HG03280 (cell line): ENCODE results near the gene ZNRD2.
"Not testable (repeated sequence)": the region's sequence is repeated elsewhere in the genome, so short reads cannot be mapped to it uniquely, and the experiment has no call there.

Experiments
- ATAC-seq: cut with Tn5 transposase; IDR thresholded peaks from one replicate; pipeline ENCODE4 v1.9.1; 2021; ENCODE audit warnings: mild to moderate bottlenecking, moderate library complexity; ENCODE audit not compliant: unreplicated experiment

Gene ZNRD2, protein sequence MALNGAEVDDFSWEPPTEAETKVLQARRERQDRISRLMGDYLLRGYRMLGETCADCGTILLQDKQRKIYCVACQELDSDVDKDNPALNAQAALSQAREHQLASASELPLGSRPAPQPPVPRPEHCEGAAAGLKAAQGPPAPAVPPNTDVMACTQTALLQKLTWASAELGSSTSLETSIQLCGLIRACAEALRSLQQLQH

DNA sequence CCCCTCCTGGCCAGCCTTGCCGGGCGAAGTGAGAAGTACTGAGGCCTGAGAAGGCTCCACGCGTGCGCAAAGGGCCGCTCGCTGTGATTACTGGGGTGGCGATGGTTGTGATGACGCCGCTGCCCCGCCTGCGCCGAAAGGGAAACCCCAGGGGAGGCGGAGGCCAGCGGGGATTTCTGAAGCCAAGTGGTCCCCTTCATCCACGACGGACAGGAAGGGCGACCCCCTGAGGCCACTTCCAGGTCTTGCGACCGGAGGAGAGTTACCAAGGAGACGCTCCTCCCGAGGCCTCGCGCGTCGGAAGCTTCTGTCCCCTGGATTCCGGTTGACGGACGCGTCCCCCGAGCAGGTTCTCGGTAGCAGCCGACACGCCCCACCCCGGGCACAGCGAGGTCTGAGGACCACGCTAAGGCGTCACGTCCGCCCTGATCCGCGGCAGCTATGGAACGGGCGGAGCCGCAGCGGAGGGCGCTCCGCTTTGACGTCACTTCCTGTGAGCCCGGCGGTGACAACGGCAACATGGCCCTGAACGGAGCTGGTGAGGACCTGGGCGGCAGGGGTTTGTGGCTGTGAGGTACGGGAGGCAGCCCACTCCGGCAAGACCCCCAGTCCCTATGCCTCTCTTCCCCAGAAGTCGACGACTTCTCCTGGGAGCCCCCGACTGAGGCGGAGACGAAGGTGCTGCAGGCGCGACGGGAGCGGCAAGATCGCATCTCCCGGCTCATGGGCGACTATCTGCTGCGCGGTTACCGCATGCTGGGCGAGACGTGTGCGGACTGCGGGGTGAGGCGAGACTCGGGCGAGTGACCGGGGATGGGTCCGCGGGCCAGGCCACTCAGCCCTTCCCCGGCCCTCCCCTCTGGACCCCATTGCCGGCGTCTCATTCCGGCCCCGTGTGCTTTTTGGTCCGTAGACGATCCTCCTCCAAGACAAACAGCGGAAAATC lies at the start of gene ZNRD2:
ZNRD2 (plus strand) TSS at position 505 of the 946 bp plus-strand sequence; CDS start at position 520, 15 bp downstream.
- peak; percentile 57 for ATAC-seq

DNA sequence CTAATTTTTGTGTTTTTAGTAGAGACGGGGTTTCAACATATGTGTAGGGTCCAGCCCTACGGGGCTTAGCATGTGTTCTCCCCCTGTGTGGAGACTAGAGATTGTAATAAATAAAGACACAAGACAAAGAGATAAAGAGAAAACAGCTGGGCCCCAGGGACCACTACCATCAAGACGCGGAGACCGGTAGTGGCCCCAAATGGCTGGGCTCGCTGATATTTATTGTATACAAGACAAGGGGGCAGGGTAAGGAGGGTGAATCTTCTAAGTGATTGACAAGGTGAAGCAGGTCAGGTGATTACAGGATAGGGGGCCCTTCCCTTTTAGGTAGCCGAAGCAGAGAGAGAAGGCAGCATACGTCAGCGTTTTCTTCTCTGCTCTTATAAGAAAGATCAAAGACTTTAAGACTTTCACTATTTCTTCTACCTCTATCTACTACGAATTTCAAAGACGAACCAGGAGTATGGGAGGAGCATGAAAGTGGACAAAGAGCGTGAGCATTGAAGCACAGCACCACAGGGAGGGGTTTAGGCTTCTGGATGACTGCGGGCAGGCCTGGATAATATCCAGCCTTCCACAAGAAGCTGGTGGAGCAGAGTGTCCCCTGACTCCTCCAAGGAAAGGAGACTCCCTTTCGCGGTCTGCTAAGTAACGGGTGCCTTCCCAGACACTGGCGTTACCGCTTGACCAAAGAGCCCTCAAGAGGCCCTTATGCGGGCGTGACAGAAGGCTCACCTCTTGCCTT lies 48.3 kb upstream of the ZNRD2 start:
- not testable (repeated sequence) for ATAC-seq

DNA sequence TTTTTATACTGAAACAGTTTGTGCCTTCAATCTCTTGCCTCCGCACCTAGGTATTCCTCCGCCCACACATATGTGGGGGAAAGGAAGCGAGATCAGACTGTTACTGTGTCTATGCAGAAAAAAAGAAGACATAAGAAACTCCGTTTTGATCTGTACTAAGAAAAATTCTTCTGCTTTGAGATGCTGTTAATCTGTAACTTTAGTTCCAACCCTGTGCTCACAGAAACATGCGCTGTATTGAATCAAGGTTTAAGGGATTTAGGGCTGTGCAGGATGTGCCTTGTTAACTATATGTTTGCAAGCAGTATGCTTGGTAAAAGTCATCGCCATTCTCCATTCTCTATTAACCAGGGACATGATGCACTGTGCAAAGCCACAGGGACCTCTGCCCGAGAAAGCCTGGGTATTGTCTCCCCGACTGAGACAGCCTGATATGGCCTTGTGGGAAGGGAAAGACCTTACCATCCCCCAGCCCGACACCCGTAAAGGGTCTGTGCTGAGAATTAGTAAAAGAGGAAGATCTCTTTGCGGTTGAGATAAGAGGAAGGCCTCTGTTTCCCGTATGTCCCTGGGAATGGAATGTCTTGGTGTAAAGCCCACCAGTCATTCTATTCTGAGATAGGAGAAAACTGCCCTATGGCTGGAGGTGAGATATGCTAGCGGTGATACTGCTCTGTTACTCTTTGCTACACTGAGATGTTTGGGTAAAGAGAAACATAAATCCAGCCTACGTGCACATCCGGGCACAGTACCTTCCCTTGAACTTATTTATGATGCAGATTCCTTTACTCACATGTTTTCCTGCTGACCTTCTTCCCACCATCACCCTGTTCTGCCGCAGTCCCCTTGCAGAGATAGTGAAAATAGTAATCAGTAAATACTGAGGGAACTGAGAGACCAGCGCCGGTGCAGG lies 47.3 kb upstream of the ZNRD2 start:
- ATAC-seq = not testable (repeated sequence)

DNA sequence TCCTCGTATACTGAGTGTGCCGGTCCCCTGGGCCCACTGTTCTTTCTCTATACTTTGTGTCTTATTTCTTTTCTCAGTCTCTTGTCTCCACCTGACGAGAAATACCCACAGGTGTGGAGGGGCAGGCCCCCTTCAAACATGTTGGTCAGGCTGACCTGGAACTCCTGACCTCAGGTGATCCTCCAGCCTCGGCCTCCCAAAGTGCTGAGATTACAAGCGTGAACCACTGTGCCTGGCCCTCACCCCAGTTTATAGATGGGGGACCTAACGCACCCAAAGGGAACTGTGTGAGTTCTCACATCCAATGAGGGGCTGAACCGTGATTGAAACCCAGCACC lies 46.7 kb upstream of the ZNRD2 start:
- not testable (repeated sequence) for ATAC-seq

GRCh38 chr11:65524014-65524740 lies 46.1 kb upstream of the ZNRD2 start:
- no peak for ATAC-seq

- peak; percentile 66 for ATAC-seq
Measured at GRCh38 chr11:65524741-65525545, 45.3 kb upstream of the ZNRD2 start, which contains the start of gene SCYL1. SCYL1 (plus strand) TSS chr11:65525083; CDS start chr11:65525154, 71 bp downstream.

GRCh38 chr11:65525546-65526480 lies 44.5 kb upstream of the ZNRD2 start:
- peak; percentile 14 for ATAC-seq

- ATAC-seq = no peak
Measured at GRCh38 chr11:65526744-65527143, 43.5 kb upstream of the ZNRD2 start.

DNA sequence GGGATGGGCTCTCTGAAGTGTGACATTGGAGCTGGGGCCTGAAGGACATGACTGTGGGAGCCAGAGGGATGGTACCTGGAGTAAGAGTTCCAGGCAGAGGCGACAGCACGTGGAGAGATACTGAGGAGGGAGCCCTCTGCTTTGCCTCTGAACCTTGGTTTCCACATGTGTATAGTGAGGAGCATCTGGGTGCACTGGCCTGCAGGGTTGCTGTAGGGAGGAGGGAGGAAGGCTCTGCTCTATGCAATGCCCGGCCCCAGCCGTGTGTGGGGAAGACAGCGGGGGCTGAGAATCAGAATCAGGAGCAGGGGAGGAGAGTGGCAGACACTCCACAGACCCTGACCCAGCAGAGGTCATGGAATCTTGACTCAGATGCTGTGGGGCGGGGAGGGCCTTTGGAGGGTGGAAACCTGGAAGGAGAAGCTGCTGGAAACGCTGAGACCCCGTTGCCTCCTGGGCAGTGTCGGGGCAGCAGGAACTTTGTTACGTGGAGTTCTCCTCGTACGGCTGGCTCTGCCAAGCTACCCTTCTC lies 41.4 kb upstream of the ZNRD2 start:
- no peak for ATAC-seq

GRCh38 chr11:65529475-65530156 lies 40.7 kb upstream of the ZNRD2 start:
- ATAC-seq = no peak

DNA sequence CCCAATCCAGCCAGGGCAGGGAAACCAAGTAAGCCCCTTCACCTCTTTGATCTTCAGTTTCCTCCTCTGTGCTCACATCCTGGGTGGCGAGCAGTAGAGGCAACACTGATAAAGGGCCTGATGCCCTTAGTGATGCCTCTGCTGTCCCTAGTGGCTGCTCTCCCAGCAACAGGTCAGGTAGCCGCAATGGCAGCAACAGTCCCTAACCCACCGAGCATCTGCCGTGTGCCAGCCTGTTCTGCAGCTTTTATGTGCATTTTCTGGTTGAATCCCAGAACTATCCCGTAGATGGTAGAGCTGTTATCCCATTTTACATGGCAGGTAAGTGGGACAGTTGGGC lies 40.1 kb upstream of the ZNRD2 start:
- ATAC-seq = no peak

- no peak for ATAC-seq
Measured at GRCh38 chr11:65532388-65533064, 37.8 kb upstream of the ZNRD2 start.

DNA sequence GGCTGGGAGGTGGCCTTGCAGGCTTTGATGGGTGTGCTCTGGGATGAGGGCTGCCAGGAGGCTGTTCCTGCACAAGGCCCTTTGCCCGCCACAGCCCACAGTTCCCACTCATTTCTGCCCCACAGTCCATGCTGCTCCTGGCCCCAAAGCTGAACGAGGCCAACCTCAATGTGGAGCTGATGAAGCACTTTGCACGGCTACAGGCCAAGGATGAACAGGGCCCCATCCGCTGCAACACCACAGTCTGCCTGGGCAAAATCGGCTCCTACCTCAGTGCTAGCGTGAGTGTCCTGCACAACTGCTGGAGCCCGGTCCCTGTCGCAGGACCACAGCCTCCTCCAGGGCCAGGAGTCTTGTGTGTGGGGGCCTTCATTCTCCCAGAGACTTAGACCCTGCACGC lies 35.2 kb upstream of the ZNRD2 start:
- ATAC-seq = no peak

DNA sequence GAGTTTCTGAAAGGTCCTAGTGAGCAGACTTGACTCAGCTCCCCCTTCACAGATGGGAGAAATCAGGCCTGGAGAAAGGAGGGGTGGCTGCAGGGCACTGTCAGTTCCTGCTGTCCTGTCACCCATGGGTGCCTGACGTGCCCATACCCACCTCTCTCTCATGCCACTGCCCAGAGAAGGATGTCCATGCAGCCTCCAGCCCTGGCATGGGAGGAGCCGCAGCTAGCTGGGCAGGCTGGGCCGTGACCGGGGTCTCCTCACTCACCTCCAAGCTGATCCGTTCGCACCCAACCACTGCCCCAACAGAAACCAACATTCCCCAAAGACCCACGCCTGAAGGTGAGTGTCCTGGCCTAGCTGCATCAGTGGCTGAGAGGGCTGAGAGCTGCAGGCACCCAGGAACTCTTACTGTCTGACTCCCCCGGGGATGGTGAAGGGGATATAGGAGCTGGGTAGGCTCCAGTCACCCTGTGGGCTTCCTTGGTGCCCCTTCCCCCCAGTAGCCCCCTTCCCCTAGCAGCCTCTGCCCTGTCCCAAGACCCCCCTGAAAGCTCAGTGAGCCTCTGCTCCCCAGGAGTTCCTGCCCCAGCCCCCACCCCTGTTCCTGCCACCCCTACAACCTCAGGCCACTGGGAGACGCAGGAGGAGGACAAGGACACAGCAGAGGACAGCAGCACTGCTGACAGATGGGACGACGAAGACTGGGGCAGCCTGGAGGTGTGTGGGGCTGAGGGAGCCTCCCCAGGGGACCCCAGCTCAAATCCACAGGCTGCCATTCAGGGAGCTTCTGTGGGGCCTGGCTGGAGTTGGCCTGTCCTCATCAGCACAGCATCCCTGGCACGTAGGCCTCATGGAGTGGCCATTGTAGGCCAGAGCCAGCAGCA lies 33.6 kb upstream of the ZNRD2 start:
- ATAC-seq = no peak

GRCh38 chr11:65537296-65537597 lies 33.0 kb upstream of the ZNRD2 start:
- no peak for ATAC-seq
